ENCODE data around the gene MRC2.

GRCh38 chr17:62641153-62641552 is 13.7 kb downstream of the MRC2 start:
- TF ChIP-seq CTCF (IDR thresholded peaks at IDR 0.05; ENCODE audit: low read length) (no peak), EZH2phosphoT487 (IDR thresholded peaks at IDR 0.05; ENCODE audit: low read length) (no peak), EZH2 (optimal IDR thresholded peaks at IDR 0.05; ENCODE audit: low read depth, low read length) (no peak)

All from MM.1S (cell line).